ENCODE results near the gene TXNDC16. TPM values are rescaled to one million over a fixed set of nuclear protein-coding genes. Genes with fewer than 3 reads are reported as not detected.

Gene TXNDC16
- total RNA-seq, 2 experiments from 2014 or later = 10.4 to 11.4 TPM

DNA sequence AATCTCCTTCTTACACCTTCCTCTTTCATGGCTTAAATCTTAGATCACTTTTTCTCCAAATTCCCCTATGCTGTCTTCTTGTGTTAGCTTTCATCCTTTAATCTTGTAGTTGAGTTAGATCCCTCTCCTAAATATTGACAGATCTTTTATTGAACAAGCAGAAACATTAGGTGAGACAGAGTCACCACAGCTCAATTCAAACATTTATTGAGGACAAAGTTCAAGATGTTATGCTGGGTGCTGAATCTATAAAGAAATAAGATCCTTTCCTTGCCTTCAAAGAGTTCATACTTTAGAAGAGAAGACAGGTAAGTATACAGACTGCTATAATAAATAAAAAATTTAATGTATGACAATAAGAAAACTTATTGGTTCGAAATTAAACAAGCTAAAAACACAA is 109.7 kb downstream of the TXNDC16 start:
- H3K4me1 Mint-ChIP-seq (ENCODE audit: low read depth) = no peaks in the 10 kb centered on the region
- CTCF ChIA-PET = no interaction called here

DNA sequence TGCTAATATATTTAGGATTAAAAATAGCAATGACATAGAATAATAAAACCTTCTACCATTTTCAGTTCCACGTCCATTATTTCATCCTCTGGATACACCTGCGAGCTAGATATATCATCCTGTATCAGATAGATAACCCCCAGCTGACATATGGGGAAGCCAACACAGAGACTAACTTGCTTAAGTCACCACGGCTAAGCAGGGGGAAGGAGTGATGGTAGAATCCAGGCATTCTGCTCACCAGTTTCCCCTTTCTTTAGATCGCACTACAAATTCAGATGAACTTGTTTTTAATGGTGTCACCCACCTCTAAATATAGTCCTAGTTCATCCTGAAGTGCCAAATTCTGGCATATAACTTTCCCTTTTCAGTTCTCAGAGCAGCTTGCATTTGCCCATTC is 110.1 kb downstream of the TXNDC16 start:
- TF ChIP-seq, protein P1, sequence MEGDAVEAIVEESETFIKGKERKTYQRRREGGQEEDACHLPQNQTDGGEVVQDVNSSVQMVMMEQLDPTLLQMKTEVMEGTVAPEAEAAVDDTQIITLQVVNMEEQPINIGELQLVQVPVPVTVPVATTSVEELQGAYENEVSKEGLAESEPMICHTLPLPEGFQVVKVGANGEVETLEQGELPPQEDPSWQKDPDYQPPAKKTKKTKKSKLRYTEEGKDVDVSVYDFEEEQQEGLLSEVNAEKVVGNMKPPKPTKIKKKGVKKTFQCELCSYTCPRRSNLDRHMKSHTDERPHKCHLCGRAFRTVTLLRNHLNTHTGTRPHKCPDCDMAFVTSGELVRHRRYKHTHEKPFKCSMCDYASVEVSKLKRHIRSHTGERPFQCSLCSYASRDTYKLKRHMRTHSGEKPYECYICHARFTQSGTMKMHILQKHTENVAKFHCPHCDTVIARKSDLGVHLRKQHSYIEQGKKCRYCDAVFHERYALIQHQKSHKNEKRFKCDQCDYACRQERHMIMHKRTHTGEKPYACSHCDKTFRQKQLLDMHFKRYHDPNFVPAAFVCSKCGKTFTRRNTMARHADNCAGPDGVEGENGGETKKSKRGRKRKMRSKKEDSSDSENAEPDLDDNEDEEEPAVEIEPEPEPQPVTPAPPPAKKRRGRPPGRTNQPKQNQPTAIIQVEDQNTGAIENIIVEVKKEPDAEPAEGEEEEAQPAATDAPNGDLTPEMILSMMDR (IDR thresholded peaks at IDR 0.05) = no peak
- no peaks in the 10 kb centered on the region for H3K27me3 ChIP-seq (ENCODE audit: control insufficient read depth in 1 of 2, insufficient read depth in 2 of 2, low read length in 2 of 2)
- H3K36me3 ChIP-seq (ENCODE audit: insufficient read depth, low read length) = peaks cover 12% of the 10 kb centered on the region
- intact Hi-C loops (cut with DNase I, micrococcal nuclease) = no loop called here
- no peak for DNase-seq
- peaks cover 63% of the 10 kb centered on the region for H3K36me3 Mint-ChIP-seq (ENCODE audit: low read depth)
- no peak overlapping the region for H3K4me3 Mint-ChIP-seq
- H3K9me3 Mint-ChIP-seq = no peaks in the 10 kb centered on the region
- H3K9me3 ChIP-seq (ENCODE audit: control insufficient read depth in 1 of 2, insufficient read depth in 1 of 2, low read length in 2 of 2) = peaks cover 0 to under 1% of the 10 kb centered on the region in 2 experiments
- H3K27ac Mint-ChIP-seq = no peak overlapping the region
- no peaks in the 10 kb centered on the region for H3K27me3 Mint-ChIP-seq
- POLR2A ChIA-PET = no interaction called here
- H3K4me3 ChIP-seq (ENCODE audit: low read length) = no peak overlapping the region
- ATAC-seq (ENCODE audit: poor library complexity) = no peak
- H3K4me1 ChIP-seq (ENCODE audit: insufficient read depth, low read length) = no peaks in the 10 kb centered on the region
- no peaks in the 10 kb centered on the region for H3K4me1 Mint-ChIP-seq (ENCODE audit: low read depth)
- CTCF ChIA-PET = no interaction called here
- H3K27ac ChIP-seq (ENCODE audit: low read depth in 1 of 2, low read length in 2 of 2) = no peak overlapping the region

More for the DNA sequence above, 109.7 kb downstream of the TXNDC16 start:
- no peaks in the 10 kb centered on the region for H3K4me1 ChIP-seq (ENCODE audit: insufficient read depth, low read length)
- H3K36me3 ChIP-seq (ENCODE audit: insufficient read depth, low read length) = peaks cover 13% of the 10 kb centered on the region
- no peak for ATAC-seq (ENCODE audit: poor library complexity)
- no peak overlapping the region for H3K4me3 ChIP-seq (ENCODE audit: low read length)
- Mint-ChIP-seq H3K9me3 (no peaks in the 10 kb centered on the region), H3K4me3 (no peak overlapping the region), H3K36me3 (ENCODE audit: low read depth) (peaks cover 63% of the 10 kb centered on the region), H3K27me3 (no peaks in the 10 kb centered on the region), H3K27ac (no peak overlapping the region)
- intact Hi-C loops (cut with DNase I, micrococcal nuclease) = no loop called here
- H3K27me3 ChIP-seq (ENCODE audit: control insufficient read depth in 1 of 2, insufficient read depth in 2 of 2, low read length in 2 of 2) = no peaks in the 10 kb centered on the region
- no peak for DNase-seq
- TF ChIP-seq, protein P1 (IDR thresholded peaks at IDR 0.05) = no peak
- peaks cover 0 to 3% of the 10 kb centered on the region in 2 experiments for H3K9me3 ChIP-seq (ENCODE audit: control insufficient read depth in 1 of 2, insufficient read depth in 1 of 2, low read length in 2 of 2)
- POLR2A ChIA-PET = no interaction called here
- no peak overlapping the region for H3K27ac ChIP-seq (ENCODE audit: low read depth in 1 of 2, low read length in 2 of 2)

DNA sequence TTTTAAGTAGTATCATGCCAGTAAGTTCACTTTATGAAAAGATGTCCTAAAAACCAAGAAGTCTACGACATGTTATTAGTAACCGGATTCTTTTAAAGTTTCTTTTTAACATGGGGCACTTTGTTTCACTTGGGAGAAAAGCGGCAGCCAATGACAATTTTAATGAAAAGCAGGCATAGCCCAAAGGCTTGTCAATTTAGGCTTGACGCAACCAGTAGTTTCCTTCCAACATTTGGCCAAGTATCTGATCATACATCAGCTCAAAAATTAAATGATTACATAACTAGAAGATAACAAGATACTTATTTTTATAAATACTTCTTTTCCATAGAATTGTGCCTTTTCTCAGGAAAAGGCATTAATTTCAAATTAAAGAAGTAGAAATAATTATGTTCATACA is 112.8 kb downstream of the TXNDC16 start:
- ATAC-seq (ENCODE audit: poor library complexity) (no peak), DNase-seq (no peak)
- H3K4me3 Mint-ChIP-seq = no peak overlapping the region
- intact Hi-C loops (cut with DNase I, micrococcal nuclease) = no loop called here
- Histone ChIP-seq H3K4me3 (ENCODE audit: low read length) (no peak overlapping the region), H3K27me3 (ENCODE audit: control insufficient read depth in 1 of 2, insufficient read depth in 2 of 2, low read length in 2 of 2) (no peaks in the 10 kb centered on the region), H3K27ac (ENCODE audit: low read depth in 1 of 2, low read length in 2 of 2) (no peak overlapping the region), H3K4me1 (ENCODE audit: insufficient read depth, low read length) (no peaks in the 10 kb centered on the region), H3K9me3 (ENCODE audit: control insufficient read depth in 1 of 2, insufficient read depth in 1 of 2, low read length in 2 of 2) (no peaks in the 10 kb centered on the region), H3K36me3 (ENCODE audit: insufficient read depth, low read length) (peaks cover 5% of the 10 kb centered on the region)
- peaks cover 58% of the 10 kb centered on the region for H3K36me3 Mint-ChIP-seq (ENCODE audit: low read depth)
- ChIA-PET POLR2A (no interaction called here), CTCF (no interaction called here)
- TF ChIP-seq, protein P1 (IDR thresholded peaks at IDR 0.05) = no peak
- H3K9me3 Mint-ChIP-seq = no peaks in the 10 kb centered on the region
- H3K27ac Mint-ChIP-seq = no peak overlapping the region
- H3K4me1 Mint-ChIP-seq (ENCODE audit: low read depth) = no peaks in the 10 kb centered on the region
- no peaks in the 10 kb centered on the region for H3K27me3 Mint-ChIP-seq

Data from CD4-positive, alpha-beta T cell (primary cell).